IPS-18a (cell line): ENCODE data around the gene UBN1.

Experiments
- H3K27ac ChIP-seq: one replicate; pipeline ENCODE4 v1.5.1; 2013; ENCODE audit warnings: low read length
- H3K27me3 ChIP-seq: one replicate; pipeline ENCODE4 v1.6.1; 2013; ENCODE audit warnings: mild to moderate bottlenecking, low read length; ENCODE audit not compliant: control insufficient read depth, insufficient read depth
- H3K36me3 ChIP-seq: one replicate; pipeline ENCODE4 v1.6.1; 2013; ENCODE audit warnings: low read depth, low read length; ENCODE audit not compliant: control insufficient read depth
- H3K4me1 ChIP-seq: one replicate; pipeline ENCODE4 v1.6.1; 2013; ENCODE audit warnings: low read depth, low read length; ENCODE audit not compliant: control insufficient read depth
- H3K4me3 ChIP-seq: one replicate; pipeline ENCODE4 v1.5.1; 2013; ENCODE audit warnings: low read length
- H3K9ac ChIP-seq: one replicate; pipeline ENCODE4 v1.6.1; 2013; ENCODE audit warnings: mild to moderate bottlenecking, low read length, moderate library complexity
- H3K9me3 ChIP-seq: one replicate; pipeline ENCODE4 v1.6.1; 2013; ENCODE audit warnings: low read depth, low read length; ENCODE audit not compliant: control insufficient read depth

The UBN1 gene

DNA sequence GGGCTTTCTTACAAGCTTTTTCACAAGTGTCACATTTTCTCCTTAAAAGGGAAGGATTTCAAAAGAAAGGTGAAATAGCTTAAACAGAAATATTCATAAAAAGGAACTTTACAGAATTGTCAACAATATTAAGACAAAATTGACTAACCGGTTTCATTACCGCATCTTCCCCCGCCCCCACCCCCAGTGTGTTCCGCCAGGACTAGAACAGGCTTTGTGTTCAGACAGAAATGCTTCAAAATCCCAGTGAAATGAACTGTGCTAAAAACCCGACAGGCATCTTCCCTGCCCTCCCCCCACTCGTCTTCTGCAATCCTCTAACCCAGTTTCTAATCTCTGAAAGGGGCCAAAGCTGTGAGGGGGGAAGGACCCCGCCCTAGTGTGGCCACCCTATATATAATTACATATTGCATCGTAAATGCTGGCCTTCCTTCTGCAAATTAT lies 43.9 kb upstream of the UBN1 start:
- Histone ChIP-seq H3K27ac (no peak overlapping the region), H3K36me3 (peaks cover 26% of the 10 kb centered on the region), H3K27me3 (no peaks in the 10 kb centered on the region), H3K4me1 (peaks cover 6% of the 10 kb centered on the region), H3K9ac (peak overlapping the region; percentile 62), H3K4me3 (peak overlapping the region; percentile 89), H3K9me3 (no peaks in the 10 kb centered on the region)

DNA sequence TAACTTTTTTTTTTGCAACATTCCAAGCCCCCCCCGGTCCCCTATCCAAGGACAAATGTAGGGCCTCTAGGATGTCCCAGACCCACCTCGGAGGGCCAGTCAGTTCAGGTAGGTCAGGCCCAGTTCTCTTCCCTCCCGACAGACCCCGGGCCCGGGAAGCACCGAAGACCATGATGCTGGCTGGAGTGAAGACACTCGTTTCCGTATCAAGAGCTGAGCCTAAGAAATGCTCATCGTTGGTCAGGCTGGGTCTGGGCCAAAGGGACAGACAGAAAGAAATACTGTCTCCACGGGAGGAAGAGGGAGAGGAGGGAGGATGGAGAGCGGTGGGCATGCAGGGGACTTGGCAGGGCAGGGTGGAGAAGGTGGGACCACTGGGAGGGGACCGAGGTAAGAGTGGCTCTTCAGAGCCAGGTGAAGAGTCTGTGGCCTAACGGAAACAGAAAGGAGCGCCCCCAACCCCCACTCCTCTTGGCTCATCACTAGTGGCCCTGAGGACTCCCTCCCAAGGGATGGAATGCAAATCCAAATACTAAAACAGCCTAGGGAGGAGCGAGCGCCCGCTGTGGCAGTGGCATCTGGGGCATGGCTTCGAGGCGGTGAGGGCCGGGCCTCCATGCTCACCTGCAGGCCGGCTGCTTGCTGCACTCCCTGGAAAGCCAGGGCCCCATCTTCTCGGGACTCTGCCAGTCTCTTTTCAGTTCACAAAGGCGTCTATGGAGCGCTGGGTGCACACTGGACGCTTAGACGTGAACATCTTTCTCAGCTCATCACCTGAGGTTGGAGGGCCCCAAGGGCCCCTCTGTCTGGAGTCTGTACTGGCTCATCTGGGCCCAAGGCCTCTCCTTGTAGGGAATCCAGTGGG lies 43.2 kb upstream of the UBN1 start:
- Histone ChIP-seq H3K4me1 (peaks cover 6% of the 10 kb centered on the region), H3K27ac (no peak overlapping the region), H3K27me3 (no peaks in the 10 kb centered on the region), H3K9ac (no peak overlapping the region), H3K4me3 (no peak overlapping the region), H3K36me3 (peaks cover 31% of the 10 kb centered on the region), H3K9me3 (no peaks in the 10 kb centered on the region)

DNA sequence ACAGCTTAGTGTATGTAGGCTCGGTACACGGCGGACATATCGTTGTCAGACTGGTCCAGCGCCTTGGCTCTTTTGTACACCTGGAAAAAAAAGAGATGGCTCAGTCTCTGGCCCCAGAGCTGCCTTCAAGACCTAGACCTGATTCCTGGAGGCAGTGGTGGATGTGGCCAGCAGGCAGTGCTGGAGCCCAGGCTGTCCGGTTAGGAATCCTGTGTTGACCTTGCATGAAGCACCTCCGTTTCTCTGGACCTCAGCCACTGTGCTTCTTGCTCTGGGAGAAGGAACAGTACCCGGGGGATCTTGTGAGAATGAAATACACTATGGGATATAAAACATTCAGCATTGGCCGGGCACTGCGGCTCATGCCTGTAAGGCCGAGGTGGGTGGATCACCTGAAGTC lies 42.0 kb upstream of the UBN1 start:
- Histone ChIP-seq H3K4me3 (no peak overlapping the region), H3K36me3 (peaks cover 38% of the 10 kb centered on the region), H3K27me3 (no peaks in the 10 kb centered on the region), H3K27ac (no peak overlapping the region), H3K9me3 (no peaks in the 10 kb centered on the region), H3K4me1 (peaks cover 6% of the 10 kb centered on the region), H3K9ac (no peak overlapping the region)

- no peak overlapping the region for H3K9ac ChIP-seq
- H3K36me3 ChIP-seq = peaks cover 42% of the 10 kb centered on the region
- no peak overlapping the region for H3K27ac ChIP-seq
- peaks cover 6% of the 10 kb centered on the region for H3K4me1 ChIP-seq
- H3K27me3 ChIP-seq = no peaks in the 10 kb centered on the region
- H3K9me3 ChIP-seq = no peaks in the 10 kb centered on the region
- no peak overlapping the region for H3K4me3 ChIP-seq
Measured at GRCh38 chr16:4806280-4806679, 41.0 kb upstream of the UBN1 start.

DNA sequence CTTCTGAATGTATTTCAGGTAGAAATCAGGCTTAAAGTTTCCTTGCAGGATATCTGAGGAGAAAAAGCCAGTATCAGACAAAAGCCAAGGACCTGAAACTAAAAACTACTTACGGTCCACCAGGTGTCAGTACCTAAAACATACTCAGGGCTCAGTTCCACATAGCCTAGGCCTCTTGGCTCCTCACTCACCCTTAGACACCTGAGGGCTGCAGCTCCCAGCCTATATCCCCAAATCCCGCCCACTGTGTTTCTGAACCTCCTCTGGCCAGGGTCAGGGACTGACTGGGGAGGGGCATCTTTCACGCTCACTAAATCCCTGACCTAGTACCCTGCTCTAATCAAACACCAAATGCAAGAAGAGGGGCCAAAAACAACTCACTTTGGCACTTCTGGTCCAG lies 36.0 kb upstream of the UBN1 start:
- Histone ChIP-seq H3K4me1 (no peaks in the 10 kb centered on the region), H3K9ac (no peak overlapping the region), H3K4me3 (no peak overlapping the region), H3K27ac (no peak overlapping the region), H3K9me3 (no peaks in the 10 kb centered on the region), H3K36me3 (peaks cover 66% of the 10 kb centered on the region), H3K27me3 (no peaks in the 10 kb centered on the region)

DNA sequence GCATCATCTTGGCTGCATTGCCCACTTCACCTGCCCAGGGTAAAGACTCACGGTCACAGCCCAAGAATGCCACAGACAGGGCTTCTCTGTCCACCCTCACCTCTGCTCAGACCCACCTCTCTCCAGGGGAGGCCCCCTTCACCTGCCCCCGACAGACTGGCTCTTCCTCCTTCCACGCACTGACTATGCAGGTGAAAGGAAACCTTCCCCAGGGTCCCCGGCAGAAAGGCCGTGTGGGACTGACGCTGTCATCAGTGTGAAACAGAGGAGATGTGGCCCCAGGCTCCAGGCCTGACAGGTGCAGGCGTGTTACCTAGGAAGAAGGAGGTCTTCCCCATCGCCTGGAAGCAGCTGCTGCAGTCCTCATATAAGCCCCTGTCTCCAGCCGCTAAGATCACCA lies 35.5 kb upstream of the UBN1 start:
- Histone ChIP-seq H3K27ac (no peak overlapping the region), H3K4me3 (no peak overlapping the region), H3K4me1 (no peaks in the 10 kb centered on the region), H3K36me3 (peaks cover 67% of the 10 kb centered on the region), H3K9ac (no peak overlapping the region), H3K9me3 (no peaks in the 10 kb centered on the region), H3K27me3 (no peaks in the 10 kb centered on the region)

GRCh38 chr16:4813251-4814003 lies 33.9 kb upstream of the UBN1 start:
- H3K36me3 ChIP-seq = peaks cover 63% of the 10 kb centered on the region
- H3K9me3 ChIP-seq = no peaks in the 10 kb centered on the region

DNA sequence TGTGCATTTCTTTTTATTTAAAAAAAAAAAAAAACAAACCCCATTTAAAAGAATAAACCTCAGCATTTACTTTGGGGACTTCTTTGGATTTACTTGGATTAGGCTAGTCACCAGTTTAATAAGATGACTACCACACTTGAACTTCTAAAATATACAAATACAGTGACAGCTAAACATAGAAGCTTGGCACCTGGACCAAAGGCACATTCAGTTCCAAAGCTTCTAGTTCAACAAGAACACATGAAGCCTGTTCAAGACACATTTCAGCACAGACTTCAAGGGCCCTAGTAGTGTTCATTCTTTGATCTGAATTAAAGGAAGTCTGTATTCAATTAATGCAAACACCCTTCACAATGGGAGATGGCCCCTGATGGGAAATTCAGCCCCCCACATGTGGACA lies 33.2 kb upstream of the UBN1 start:
- H3K27ac ChIP-seq = no peak overlapping the region
- no peaks in the 10 kb centered on the region for H3K27me3 ChIP-seq
- peaks cover 59% of the 10 kb centered on the region for H3K36me3 ChIP-seq
- H3K9me3 ChIP-seq = no peaks in the 10 kb centered on the region
- no peak overlapping the region for H3K9ac ChIP-seq
- H3K4me3 ChIP-seq = no peak overlapping the region
- no peaks in the 10 kb centered on the region for H3K4me1 ChIP-seq

More at GRCh38 chr16:4813251-4814003, 33.9 kb upstream of the UBN1 start:
- no peaks in the 10 kb centered on the region for H3K4me1 ChIP-seq
- H3K27ac ChIP-seq = no peak overlapping the region
- H3K9ac ChIP-seq = no peak overlapping the region
- H3K4me3 ChIP-seq = no peak overlapping the region
- H3K27me3 ChIP-seq = no peaks in the 10 kb centered on the region

GRCh38 chr16:4814542-4815173 lies 32.6 kb upstream of the UBN1 start:
- H3K4me3 ChIP-seq = no peak overlapping the region
- H3K27ac ChIP-seq = no peak overlapping the region
- H3K9me3 ChIP-seq = no peaks in the 10 kb centered on the region
- H3K36me3 ChIP-seq = peaks cover 57% of the 10 kb centered on the region
- no peaks in the 10 kb centered on the region for H3K27me3 ChIP-seq
- no peak overlapping the region for H3K9ac ChIP-seq
- no peaks in the 10 kb centered on the region for H3K4me1 ChIP-seq

- no peak overlapping the region for H3K27ac ChIP-seq
- no peaks in the 10 kb centered on the region for H3K9me3 ChIP-seq
- no peaks in the 10 kb centered on the region for H3K4me1 ChIP-seq
- peaks cover 51% of the 10 kb centered on the region for H3K36me3 ChIP-seq
- no peak overlapping the region for H3K4me3 ChIP-seq
- no peaks in the 10 kb centered on the region for H3K27me3 ChIP-seq
- H3K9ac ChIP-seq = no peak overlapping the region
Measured at GRCh38 chr16:4820652-4821051, 26.6 kb upstream of the UBN1 start.

DNA sequence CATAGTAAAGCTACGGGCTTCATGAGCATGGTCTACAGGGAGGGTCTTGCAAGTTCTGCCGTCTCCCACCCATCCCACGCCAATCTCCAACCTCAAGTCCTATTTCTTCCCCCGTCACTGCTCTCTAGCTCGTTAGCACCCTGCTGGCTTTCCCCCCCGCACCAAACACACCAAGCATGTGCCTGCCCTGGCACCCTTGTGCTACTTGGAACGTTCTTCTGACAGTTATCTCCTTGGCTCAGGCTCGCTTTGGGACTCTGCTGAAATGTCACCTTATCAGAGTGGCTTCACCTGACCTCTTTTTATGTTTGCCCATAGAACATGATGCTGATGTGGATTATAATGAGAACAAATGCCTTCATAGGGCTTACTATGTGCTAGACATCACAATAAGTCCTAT lies 22.1 kb upstream of the UBN1 start:
- H3K9ac ChIP-seq = no peak overlapping the region
- no peaks in the 10 kb centered on the region for H3K27me3 ChIP-seq
- H3K4me1 ChIP-seq = no peaks in the 10 kb centered on the region
- no peaks in the 10 kb centered on the region for H3K9me3 ChIP-seq
- no peak overlapping the region for H3K4me3 ChIP-seq
- H3K27ac ChIP-seq = no peak overlapping the region
- peaks cover 74% of the 10 kb centered on the region for H3K36me3 ChIP-seq
